HEK293 (cell line): ENCODE data around the gene SMIM29.

Source experiments
- CTCF ChIA-PET: fragments of 350-600 bp; formaldehyde crosslinking; extraction: SDS; loops from one replicate; lab custom pipeline; 2021; ENCODE audit warnings: antibody characterized with exemption; lab: Yijun Ruan, JAX
- POLR2A ChIA-PET: fragments of 300-600 bp; formaldehyde crosslinking; extraction: SDS; loops from one replicate; lab custom pipeline; 2020; ENCODE audit warnings: antibody characterized with exemption, inconsistent platforms; lab: Yijun Ruan, JAX
- H3K27ac ChIP-seq: fragments of 200-500 bp; sonication (Bioruptor generic); 2 replicates; pipeline ENCODE4 v1.5.1; 2014; ENCODE audit warnings: low read depth, low read length, control low read depth, inconsistent platforms; ENCODE audit errors: extremely low read depth
- H3K36me3 ChIP-seq, 2 experiments: fragments of 200-500 bp in 1 of 2; sonication (Bioruptor generic) in 1 of 2; 1 replicate in 1 of 2; 2 replicates in 1 of 2; pipeline ENCODE4 v1.5.1; 2014 to 2017; ENCODE audit warnings: inconsistent platforms in 2 of 2, low read length in 2 of 2; ENCODE audit not compliant: control insufficient read depth in 2 of 2, insufficient read depth in 1 of 2
- H3K4me1 ChIP-seq: fragments of 200-500 bp; sonication (Bioruptor generic); 2 replicates; pipeline ENCODE4 v1.5.1; 2014; ENCODE audit warnings: mild to moderate bottlenecking, low read length, inconsistent platforms; ENCODE audit not compliant: control insufficient read depth, insufficient read depth
- H3K4me3 ChIP-seq: 2 replicates; pipeline ENCODE4 v1.5.1; 2011; ENCODE audit warnings: low read depth, mild to moderate bottlenecking, control low read depth, low read length, moderate library complexity
- H3K9me3 ChIP-seq: fragments of 200-500 bp; sonication (Bioruptor generic); 2 replicates; pipeline ENCODE4 v1.5.1; 2014; ENCODE audit warnings: low read depth, low read length, inconsistent platforms; ENCODE audit not compliant: control insufficient read depth, insufficient read depth
- AEBP2 ChIP-seq: fragments of 450-650 bp; formaldehyde crosslinking; IDR thresholded peaks from 2 replicates; pipeline ENCODE4 v1.5.1; 2016; ENCODE audit warnings: missing biosample characterization, missing genetic modification characterization, borderline replicate concordance
- EGR2 ChIP-seq: fragments of 450-650 bp; formaldehyde crosslinking; IDR thresholded peaks from 2 replicates; pipeline ENCODE4 v1.5.1; 2016; ENCODE audit warnings: low read depth, missing biosample characterization, missing genetic modification characterization
- ELK4 ChIP-seq: IDR thresholded peaks from 2 replicates; pipeline ENCODE4 v1.6.1; 2011; ENCODE audit warnings: mild to moderate bottlenecking, low read depth, low read length, borderline replicate concordance
- GLI4 ChIP-seq: fragments of 450-650 bp; formaldehyde crosslinking; IDR thresholded peaks from 2 replicates; pipeline ENCODE4 v1.5.1; 2016; ENCODE audit warnings: missing biosample characterization, missing genetic modification characterization
- KLF1 ChIP-seq: fragments of 450-650 bp; formaldehyde crosslinking; IDR thresholded peaks from 2 replicates; pipeline ENCODE4 v1.5.1; 2016; ENCODE audit warnings: missing biosample characterization, missing genetic modification characterization
- KLF17 ChIP-seq: fragments of 450-650 bp; formaldehyde crosslinking; IDR thresholded peaks from 2 replicates; pipeline ENCODE4 v1.5.1; 2016; ENCODE audit warnings: missing biosample characterization, missing genetic modification characterization
- KLF8 ChIP-seq: fragments of 450-650 bp; formaldehyde crosslinking; IDR thresholded peaks from 2 replicates; pipeline ENCODE4 v1.5.1; 2016; ENCODE audit warnings: missing biosample characterization, missing genetic modification characterization
- MYNN ChIP-seq: fragments of 450-650 bp; formaldehyde crosslinking; IDR thresholded peaks from 2 replicates; pipeline ENCODE4 v1.5.1; 2016; ENCODE audit warnings: missing biosample characterization, missing genetic modification characterization, borderline replicate concordance
- WT1 ChIP-seq: fragments of 450-650 bp; formaldehyde crosslinking; IDR thresholded peaks from 2 replicates; pipeline ENCODE4 v1.5.1; 2016; ENCODE audit warnings: missing biosample characterization, missing genetic modification characterization
- ZBTB1 ChIP-seq: fragments of 450-650 bp; formaldehyde crosslinking; IDR thresholded peaks from 2 replicates; pipeline ENCODE4 v1.5.1; 2016; ENCODE audit warnings: missing biosample characterization, missing genetic modification characterization
- ZBTB48 ChIP-seq: fragments of 450-650 bp; formaldehyde crosslinking; IDR thresholded peaks from 2 replicates; pipeline ENCODE4 v1.5.1; 2016; ENCODE audit warnings: missing biosample characterization, missing genetic modification characterization
- ZNF10 ChIP-seq: fragments of 450-650 bp; formaldehyde crosslinking; IDR thresholded peaks from 2 replicates; pipeline ENCODE4 v1.5.1; 2017; ENCODE audit warnings: missing biosample characterization, missing genetic modification characterization
- ZNF155 ChIP-seq: fragments of 450-650 bp; formaldehyde crosslinking; IDR thresholded peaks from 2 replicates; pipeline ENCODE4 v1.5.1; 2016; ENCODE audit warnings: missing biosample characterization, missing genetic modification characterization
- ZNF266 ChIP-seq: fragments of 450-650 bp; formaldehyde crosslinking; IDR thresholded peaks from 2 replicates; pipeline ENCODE4 v1.5.1; 2016; ENCODE audit warnings: missing biosample characterization, missing genetic modification characterization, low read depth
- ZNF335 ChIP-seq: fragments of 450-650 bp; formaldehyde crosslinking; conservative IDR thresholded peaks from 2 replicates; pipeline ENCODE4 v1.5.1; 2016; ENCODE audit warnings: missing biosample characterization, missing genetic modification characterization
- ZNF398 ChIP-seq: fragments of 450-650 bp; formaldehyde crosslinking; IDR thresholded peaks from 2 replicates; pipeline ENCODE4 v1.5.1; 2017; ENCODE audit warnings: missing biosample characterization, missing genetic modification characterization
- ZNF416 ChIP-seq: fragments of 450-650 bp; formaldehyde crosslinking; IDR thresholded peaks from 2 replicates; pipeline ENCODE4 v1.5.1; 2016; ENCODE audit warnings: missing biosample characterization, missing genetic modification characterization
- ZNF48 ChIP-seq: fragments of 450-650 bp; formaldehyde crosslinking; IDR thresholded peaks from 2 replicates; pipeline ENCODE4 v1.5.1; 2016; ENCODE audit warnings: missing biosample characterization, missing genetic modification characterization
- ZNF549 ChIP-seq: fragments of 450-650 bp; IDR thresholded peaks from 2 replicates; pipeline ENCODE4 v1.5.1; 2018; ENCODE audit warnings: missing biosample characterization, missing genetic modification characterization, mild to moderate bottlenecking, inconsistent platforms, moderate library complexity

The SMIM29 gene

GRCh38 chr6:34243131-34243771 lies 5.6 kb downstream of the SMIM29 start (continued):
- TF ChIP-seq ELK4 (no peak), KLF1 (tag by site-specific recombination) (peak; percentile 60), KLF8 (tag by site-specific recombination) (peak; percentile 47; the same call in 1 of the 2 replicates), ZNF266 (no peak), ZBTB48 (tag by site-specific recombination) (0 out of 2 replicates have a peak, but pooled peaks have one; percentile 26), ZNF10 (tag by site-specific recombination) (0 out of 2 replicates have a peak, but pooled peaks have one; percentile 34), ZBTB1 (no peak), ZNF335 (tag by site-specific recombination) (peak; percentile 36; the same call in 1 of the 2 replicates), EGR2 (peak; percentile 73; the same call in 1 of the 2 replicates), WT1 (tag by site-specific recombination) (0 out of 2 replicates have a peak, but pooled peaks have one; percentile 12), ZNF398 (tag by site-specific recombination) (peak; percentile 61)

- ChIA-PET CTCF (interaction anchor here (0.6 to 1.3 kb wide), 3 partner anchors 47 to 962 kb away, joined by 3 to 8 read pairs (median 3); no protein-coding TSS in a partner anchor), POLR2A (no interaction called here)
- no peak for TF ChIP-seq KLF17 (tag by site-specific recombination)
- TF ChIP-seq AEBP2 (tag by site-specific recombination) = no peak
- TF ChIP-seq MYNN (tag by site-specific recombination) = no peak
- no peak for TF ChIP-seq ZNF155
- no peak for TF ChIP-seq ZNF48 (tag by site-specific recombination)
- TF ChIP-seq ZNF549 (tag by site-specific recombination) = no peak
- no peak for TF ChIP-seq ZNF416
- TF ChIP-seq GLI4 (tag by site-specific recombination) = no peak
- Histone ChIP-seq H3K36me3 (peaks cover 0 to 59% of the 10 kb centered on the region in 2 experiments; a peak in 1 of 3 replicates), H3K4me3 (no peak overlapping the region), H3K4me1 (peaks cover 6% of the 10 kb centered on the region; the same call in 1 of the 2 replicates), H3K9me3 (no peaks in the 10 kb centered on the region), H3K27ac (no peak overlapping the region)
These were observed 6.3 kb downstream of the SMIM29 start for GRCh38 chr6:34242252-34243130.
